ENCODE data around the gene FBXL17. TPM values are rescaled to one million over a fixed set of nuclear protein-coding genes. Genes with fewer than 3 reads are reported as not detected.

FBXL17 gene
- total RNA-seq, 1 experiment from 2014 or later: 3.5 TPM

- no peak for DNase-seq (ENCODE audit: low spot score)
- CTCF ChIA-PET: interaction anchor here (1.0 kb wide), 1 partner anchor 262 kb away, joined by 3 read pairs; no protein-coding TSS in a partner anchor
- no peak overlapping the region for H3K27ac Mint-ChIP-seq
- TF ChIP-seq ZNF281 (CRISPR knock-in tag; IDR thresholded peaks at IDR 0.05) (no peak), PREB (CRISPR knock-in tag; IDR thresholded peaks at IDR 0.05; ENCODE audit: borderline replicate concordance) (no peak), RORB (CRISPR knock-in tag; IDR thresholded peaks at IDR 0.05) (no peak), ZNF232 (CRISPR knock-in tag; IDR thresholded peaks at IDR 0.05) (no peak)
- TF ChIP-seq, protein P1, sequence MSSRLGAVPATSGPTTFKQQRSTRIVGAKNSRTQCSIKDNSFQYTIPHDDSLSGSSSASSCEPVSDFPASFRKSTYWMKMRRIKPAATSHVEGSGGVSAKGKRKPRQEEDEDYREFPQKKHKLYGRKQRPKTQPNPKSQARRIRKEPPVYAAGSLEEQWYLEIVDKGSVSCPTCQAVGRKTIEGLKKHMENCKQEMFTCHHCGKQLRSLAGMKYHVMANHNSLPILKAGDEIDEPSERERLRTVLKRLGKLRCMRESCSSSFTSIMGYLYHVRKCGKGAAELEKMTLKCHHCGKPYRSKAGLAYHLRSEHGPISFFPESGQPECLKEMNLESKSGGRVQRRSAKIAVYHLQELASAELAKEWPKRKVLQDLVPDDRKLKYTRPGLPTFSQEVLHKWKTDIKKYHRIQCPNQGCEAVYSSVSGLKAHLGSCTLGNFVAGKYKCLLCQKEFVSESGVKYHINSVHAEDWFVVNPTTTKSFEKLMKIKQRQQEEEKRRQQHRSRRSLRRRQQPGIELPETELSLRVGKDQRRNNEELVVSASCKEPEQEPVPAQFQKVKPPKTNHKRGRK (CRISPR knock-in tag; IDR thresholded peaks at IDR 0.05; ENCODE audit: borderline replicate concordance): no peak
- H3K9me3 Mint-ChIP-seq: no peaks in the 10 kb centered on the region
- no peaks in the 10 kb centered on the region for H3K36me3 Mint-ChIP-seq
- POLR2A ChIA-PET: no interaction called here
- peaks cover 48% of the 10 kb centered on the region for H3K4me1 Mint-ChIP-seq
- H3K4me3 Mint-ChIP-seq: no peak overlapping the region
- no peaks in the 10 kb centered on the region for H3K27me3 Mint-ChIP-seq (ENCODE audit: low read depth)
- ATAC-seq: no peak
Measured at GRCh38 chr5:107935645-107936044, 446.3 kb downstream of the FBXL17 start.

- ChIA-PET CTCF (interaction anchor here (1.4 kb wide), 1 partner anchor 361 kb away, joined by 4 read pairs; no protein-coding TSS in a partner anchor), POLR2A (no interaction called here)
- no peak overlapping the region for H3K4me3 Mint-ChIP-seq
- H3K27ac Mint-ChIP-seq: peak overlapping the region; percentile 19
- no peaks in the 10 kb centered on the region for H3K9me3 Mint-ChIP-seq
- peaks cover 44% of the 10 kb centered on the region for H3K4me1 Mint-ChIP-seq
- DNase-seq (ENCODE audit: low spot score) (no peak), ATAC-seq (peak; percentile 58)
- no peaks in the 10 kb centered on the region for H3K27me3 Mint-ChIP-seq (ENCODE audit: low read depth)
- H3K36me3 Mint-ChIP-seq: no peaks in the 10 kb centered on the region
- TF ChIP-seq, protein P2, sequence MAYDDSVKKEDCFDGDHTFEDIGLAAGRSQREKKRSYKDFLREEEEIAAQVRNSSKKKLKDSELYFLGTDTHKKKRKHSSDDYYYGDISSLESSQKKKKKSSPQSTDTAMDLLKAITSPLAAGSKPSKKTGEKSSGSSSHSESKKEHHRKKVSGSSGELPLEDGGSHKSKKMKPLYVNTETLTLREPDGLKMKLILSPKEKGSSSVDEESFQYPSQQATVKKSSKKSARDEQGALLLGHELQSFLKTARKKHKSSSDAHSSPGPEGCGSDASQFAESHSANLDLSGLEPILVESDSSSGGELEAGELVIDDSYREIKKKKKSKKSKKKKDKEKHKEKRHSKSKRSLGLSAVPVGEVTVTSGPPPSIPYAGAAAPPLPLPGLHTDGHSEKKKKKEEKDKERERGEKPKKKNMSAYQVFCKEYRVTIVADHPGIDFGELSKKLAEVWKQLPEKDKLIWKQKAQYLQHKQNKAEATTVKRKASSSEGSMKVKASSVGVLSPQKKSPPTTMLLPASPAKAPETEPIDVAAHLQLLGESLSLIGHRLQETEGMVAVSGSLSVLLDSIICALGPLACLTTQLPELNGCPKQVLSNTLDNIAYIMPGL (CRISPR knock-in tag; IDR thresholded peaks at IDR 0.05): no peak
- TF ChIP-seq ZNF281 (CRISPR knock-in tag; IDR thresholded peaks at IDR 0.05) (no peak), ZNF219 (CRISPR knock-in tag; IDR thresholded peaks at IDR 0.05; ENCODE audit: borderline replicate concordance) (no peak), IRF2 (CRISPR knock-in tag; IDR thresholded peaks at IDR 0.05; ENCODE audit: borderline replicate concordance, low read depth) (no peak), CREB1 (CRISPR knock-in tag; IDR thresholded peaks at IDR 0.05) (no peak), CBFB (CRISPR knock-in tag; IDR thresholded peaks at IDR 0.05; ENCODE audit: low read depth) (no peak), HMGA2 (CRISPR knock-in tag; IDR thresholded peaks at IDR 0.05) (no peak), OVOL2 (CRISPR knock-in tag; IDR thresholded peaks at IDR 0.05; ENCODE audit: borderline replicate concordance) (no peak), USF2 (CRISPR knock-in tag; IDR thresholded peaks at IDR 0.05) (no peak), JUN (CRISPR knock-in tag; IDR thresholded peaks at IDR 0.05) (no peak), GRHL2 (CRISPR knock-in tag; IDR thresholded peaks at IDR 0.05; ENCODE audit: insufficient replicate concordance, severe bottlenecking) (no peak), EMX1 (CRISPR knock-in tag; IDR thresholded peaks at IDR 0.05) (no peak), NFATC4 (CRISPR knock-in tag; IDR thresholded peaks at IDR 0.05) (no peak)
- TF ChIP-seq, protein P3, sequence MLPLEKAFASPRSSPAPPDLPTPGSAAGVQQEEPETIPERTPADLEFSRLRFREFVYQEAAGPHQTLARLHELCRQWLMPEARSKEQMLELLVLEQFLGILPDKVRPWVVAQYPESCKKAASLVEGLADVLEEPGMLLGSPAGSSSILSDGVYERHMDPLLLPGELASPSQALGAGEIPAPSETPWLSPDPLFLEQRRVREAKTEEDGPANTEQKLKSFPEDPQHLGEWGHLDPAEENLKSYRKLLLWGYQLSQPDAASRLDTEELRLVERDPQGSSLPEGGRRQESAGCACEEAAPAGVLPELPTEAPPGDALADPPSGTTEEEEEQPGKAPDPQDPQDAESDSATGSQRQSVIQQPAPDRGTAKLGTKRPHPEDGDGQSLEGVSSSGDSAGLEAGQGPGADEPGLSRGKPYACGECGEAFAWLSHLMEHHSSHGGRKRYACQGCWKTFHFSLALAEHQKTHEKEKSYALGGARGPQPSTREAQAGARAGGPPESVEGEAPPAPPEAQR (CRISPR knock-in tag; IDR thresholded peaks at IDR 0.05): no peak
- TF ChIP-seq, protein P1 (CRISPR knock-in tag; IDR thresholded peaks at IDR 0.05; ENCODE audit: borderline replicate concordance): no peak
- TF ChIP-seq, protein P4, sequence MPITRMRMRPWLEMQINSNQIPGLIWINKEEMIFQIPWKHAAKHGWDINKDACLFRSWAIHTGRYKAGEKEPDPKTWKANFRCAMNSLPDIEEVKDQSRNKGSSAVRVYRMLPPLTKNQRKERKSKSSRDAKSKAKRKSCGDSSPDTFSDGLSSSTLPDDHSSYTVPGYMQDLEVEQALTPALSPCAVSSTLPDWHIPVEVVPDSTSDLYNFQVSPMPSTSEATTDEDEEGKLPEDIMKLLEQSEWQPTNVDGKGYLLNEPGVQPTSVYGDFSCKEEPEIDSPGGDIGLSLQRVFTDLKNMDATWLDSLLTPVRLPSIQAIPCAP (CRISPR knock-in tag; IDR thresholded peaks at IDR 0.05): no peak
Measured at GRCh38 chr5:107933326-107933725, 448.6 kb downstream of the FBXL17 start.

Data from WTC11 (cell line).